GM12878 (cell line): ENCODE data around the gene SEC14L1. TPM values are rescaled to one million over a fixed set of nuclear protein-coding genes. Genes with fewer than 3 reads are reported as not detected.

Experiments
- ATAC-seq: fragments of 200-7000 bp; cut with Tn5 transposase; 3 replicates; pipeline ENCODE4 v1.9.1; 2020; ENCODE audit warnings: mild to moderate bottlenecking, moderate library complexity
- BruUV-seq: library from RNA; stranded (reverse); fragments of 400-500 nt; replicated peaks from 2 replicates; lab custom pipeline; 2021; lab: Mats Ljungman, UMichigan
- CTCF ChIA-PET: fragments of 300-600 bp; sonication (Branson Sonifier 250); formaldehyde crosslinking; extraction: SDS; loops from one replicate; lab custom pipeline; 2021; ENCODE audit warnings: inconsistent platforms; lab: Yijun Ruan, JAX
- POLR2A ChIA-PET: fragments of 350-600 bp; formaldehyde crosslinking; extraction: SDS; loops from one replicate; lab custom pipeline; 2021; ENCODE audit warnings: inconsistent platforms; lab: Charles Lee
- RAD21 ChIA-PET: fragments of 300-600 bp; sonication (Branson Sonifier 250); formaldehyde crosslinking; loops from one replicate; lab custom pipeline; 2023; ENCODE audit warnings: antibody characterized with exemption; ENCODE audit not compliant: unreplicated experiment; lab: Charles Lee
- SMC1A ChIA-PET: fragments of 300-600 bp; sonication (Branson Sonifier 250); formaldehyde crosslinking; loops from one replicate; lab custom pipeline; 2023; ENCODE audit not compliant: unreplicated experiment, uncharacterized antibody; lab: Charles Lee
- DNase-seq: peaks from one replicate; pipeline ENCODE4 v3.0.0-alpha.2; 2011; ENCODE audit warnings: low read depth, low spot score
- FAIRE-seq: peaks from 3 replicates; lab custom pipeline; 2011; peaks lifted over from hg19 to GRCh38; lab: Jason Lieb, UNC
- H2AFZ ChIP-seq: 2 replicates; pipeline ENCODE4 v1.6.0; 2011; ENCODE audit warnings: low read depth, low read length, control low read depth; ENCODE audit not compliant: control insufficient read depth
- H3K27ac ChIP-seq: 2 replicates; pipeline ENCODE4 v1.5.1; 2011; ENCODE audit warnings: control low read depth; ENCODE audit not compliant: control insufficient read depth, insufficient read depth
- H3K27me3 ChIP-seq, 2 experiments: replicated peaks in 1 of 2; 2 replicates each; pipeline versions ENCODE4 v1.6.0 to v1.6.1; 2011; ENCODE audit warnings: low read length in 1 of 2; ENCODE audit not compliant: control insufficient read depth in 2 of 2, insufficient read depth in 2 of 2
- H3K36me3 ChIP-seq, 2 experiments: 2 replicates each; pipeline ENCODE4 v1.5.1; 2011; ENCODE audit warnings: low read length in 1 of 2; ENCODE audit not compliant: control insufficient read depth in 2 of 2, insufficient read depth in 2 of 2
- H3K4me1 ChIP-seq: 2 replicates; pipeline ENCODE4 v1.6.1; 2011; ENCODE audit warnings: mild to moderate bottlenecking, low read length, moderate library complexity, mixed read lengths; ENCODE audit not compliant: control insufficient read depth, insufficient read depth
- H3K4me2 ChIP-seq: 2 replicates; pipeline ENCODE4 v1.6.0; 2011; ENCODE audit warnings: control low read depth; ENCODE audit not compliant: control insufficient read depth, insufficient read depth
- H3K4me3 ChIP-seq: fragments of 200-600 bp; sonication (generic); 2 replicates; pipeline ENCODE4 v1.5.1; 2016
- H3K79me2 ChIP-seq: 2 replicates; pipeline ENCODE4 v1.6.0; 2011; ENCODE audit warnings: low read length; ENCODE audit not compliant: control insufficient read depth, insufficient read depth
- H3K9ac ChIP-seq: 2 replicates; pipeline ENCODE4 v1.8.0; 2011; ENCODE audit warnings: low read length, control low read depth, mixed read lengths; ENCODE audit not compliant: control insufficient read depth, insufficient read depth
- H3K9me3 ChIP-seq: replicated peaks from 3 replicates; pipeline ENCODE4 v1.5.1; 2011; ENCODE audit warnings: mild to moderate bottlenecking, low read length; ENCODE audit not compliant: control insufficient read depth, insufficient read depth
- H4K20me1 ChIP-seq: 2 replicates; pipeline ENCODE4 v1.6.0; 2011; ENCODE audit not compliant: control insufficient read depth, insufficient read depth
- CBX5 ChIP-seq: sonication (generic); IDR thresholded peaks from 2 replicates; pipeline ENCODE4 v1.6.1; 2016; ENCODE audit warnings: low read depth, moderate library complexity, mild to moderate bottlenecking, inconsistent platforms
- CTCF ChIP-seq, 3 experiments: IDR thresholded peaks in 2 of 3; conservative IDR thresholded peaks in 1 of 3; 2 replicates each; pipeline ENCODE4 v1.5.1; 2011; ENCODE audit warnings: low read depth in 3 of 3, low read length in 3 of 3, mild to moderate bottlenecking in 3 of 3, control low read depth in 2 of 3, moderate library complexity in 2 of 3, inconsistent platforms in 1 of 3, mixed read lengths in 1 of 3; ENCODE audit not compliant: control insufficient read depth in 2 of 3, insufficient read depth in 1 of 3; ENCODE audit errors: extremely low read depth in 1 of 3
- ESRRA ChIP-seq: IDR thresholded peaks from 2 replicates; pipeline ENCODE4 v1.6.1; 2012; ENCODE audit warnings: mild to moderate bottlenecking, low read length, improper control_type of control experiment
- NFYA ChIP-seq: IDR thresholded peaks from 2 replicates; pipeline ENCODE4 v1.6.1; 2011; ENCODE audit warnings: low read depth, mild to moderate bottlenecking, low read length, improper control_type of control experiment, borderline replicate concordance
- POLR2A ChIP-seq: IDR thresholded peaks from 2 replicates; pipeline ENCODE4 v1.6.1; 2011; ENCODE audit warnings: low read depth, mild to moderate bottlenecking, low read length
- RAD51 ChIP-seq: fragments of 450-650 bp; IDR thresholded peaks from 2 replicates; pipeline ENCODE4 v1.6.1; 2016; ENCODE audit warnings: moderate library complexity, mild to moderate bottlenecking, inconsistent platforms
- RELA ChIP-seq: fragments of 450-650 bp; IDR thresholded peaks from 2 replicates; pipeline ENCODE4 v1.8.0; 2014; ENCODE audit warnings: borderline replicate concordance; ENCODE audit not compliant: partially characterized antibody
- RELB ChIP-seq: fragments of 450-650 bp; IDR thresholded peaks from 2 replicates; pipeline ENCODE4 v1.6.1; 2017; ENCODE audit warnings: low read depth, mild to moderate bottlenecking, moderate library complexity
- SP1 ChIP-seq: IDR thresholded peaks from one replicate; pipeline ENCODE4 v1.6.1; 2011; ENCODE audit warnings: low read depth, low read length
- SREBF2 ChIP-seq: IDR thresholded peaks from 2 replicates; pipeline ENCODE4 v1.6.1; 2012; ENCODE audit warnings: mild to moderate bottlenecking, low read length
- SUZ12 ChIP-seq: fragments of 200-600 bp; sonication (generic); IDR thresholded peaks from one replicate; pipeline ENCODE4 v1.6.1; 2018; ENCODE audit warnings: antibody characterized with exemption, mild to moderate bottlenecking; ENCODE audit not compliant: unreplicated experiment
- TCF12 ChIP-seq: IDR thresholded peaks from 2 replicates; pipeline ENCODE4 v1.6.1; 2011; ENCODE audit warnings: low read depth, mild to moderate bottlenecking, low read length
- TCF7 ChIP-seq: IDR thresholded peaks from 2 replicates; pipeline ENCODE4 v1.6.1; 2014; ENCODE audit warnings: antibody characterized with exemption, borderline replicate concordance
- ZBED1 ChIP-seq: IDR thresholded peaks from 2 replicates; pipeline ENCODE4 v1.6.1; 2016; ENCODE audit warnings: borderline replicate concordance
- ZZZ3 ChIP-seq: IDR thresholded peaks from 2 replicates; pipeline ENCODE4 v1.6.1; 2011; ENCODE audit warnings: low read depth; ENCODE audit not compliant: control insufficient read depth, insufficient read length
- WGBS: methylation state at CpG from one replicate; pipeline ENCODE4 v1.1.6; 2016; ENCODE audit warnings: low lambda C conversion rate; ENCODE audit not compliant: insufficient replicate concordance, insufficient coverage; ENCODE audit errors: missing lambda C conversion rate; 5-methylcytosine and 5-hydroxymethylcytosine counted together
- in situ Hi-C: fragments of 300-500 bp; cut with MboI; formaldehyde crosslinking; loops from 9 replicates; pipeline ENCODE4 v1.14.3; 2018; ENCODE audit warnings: mixed read lengths
- intact Hi-C: fragments of 100-400 bp; cut with micrococcal nuclease; formaldehyde crosslinking; loops from one replicate; pipeline ENCODE4 v1.14.2; 2022; ENCODE audit not compliant: unreplicated experiment
- polyA plus RNA-seq, 11 experiments: library from polyadenylated mRNA; depleted of rRNA in 4 of 11; unstranded in 6 of 11; stranded (reverse) in 5 of 11; fragments of >200 nt; fragmentation: Nextera tagmentation in 4 of 11; fragmentation: Illumina TruSeq in 1 of 11; extraction: Ambion mirVana in 4 of 11; extraction: Trizol in 1 of 11; gene quantifications; 1 replicate in 1 of 11; 2 replicates in 10 of 11; pipeline versions ENCODE4 v1.2.1 to v1.2.3, GENCODE V29; 2011 to 2016; ENCODE audit warnings: inconsistent platforms in 2 of 11, missing spikeins in 2 of 11, low read depth in 1 of 11
- total RNA-seq, 4 experiments: library from RNA; depleted of rRNA in 3 of 4; stranded (reverse); fragments of >200 nt in 3 of 4; fragmentation: Illumina TruSeq in 1 of 4; extraction: Trizol in 1 of 4; gene quantifications; 2 replicates each; pipeline versions ENCODE4 v1.2.1 to v1.2.3, GENCODE V29; 2013 to 2021

Gene SEC14L1
- total and polyA plus RNA-seq, 10 of the 15 experiments (the other 5 are each of a cell fraction or from before 2014, with no cell fraction given), result 6.3 to 66.1 (median 33.5) TPM

GRCh38 chr17:77225265-77225664 is 84.5 kb downstream of the SEC14L1 start:
- no peak overlapping the region for H3K4me3 ChIP-seq
- no peak for TF ChIP-seq ESRRA
- TF ChIP-seq CBX5, result 0 out of 2 replicates have a peak, but pooled peaks have one; percentile 86
- TF ChIP-seq, all 136 proteins: peak for 1
- ATAC-seq (no peak), DNase-seq (no peak), FAIRE-seq (no peak)
- ChIA-PET CTCF (no interaction called here), RAD21 (no interaction called here), SMC1A (no interaction called here), POLR2A (no interaction called here)
- Histone ChIP-seq H3K9ac (no peak overlapping the region), H3K27ac (no peak overlapping the region), H3K36me3 (no peaks in the 10 kb centered on the region), H3K4me1 (no peaks in the 10 kb centered on the region), H3K9me3 (peaks cover 11% of the 10 kb centered on the region), H4K20me1 (no peaks in the 10 kb centered on the region), H2AFZ (no peak overlapping the region), H3K79me2 (no peaks in the 10 kb centered on the region), H3K27me3 (no peaks in the 10 kb centered on the region), H3K4me2 (no peak overlapping the region)
- 0% methylated on average over 1 of the region's 1 CpG for WGBS
- intact Hi-C loops (no loop called here), in situ Hi-C loops (no loop called here)
- no TSS peak for BruUV-seq

GRCh38 chr17:77227461-77228240 is 86.9 kb downstream of the SEC14L1 start:
- H3K36me3 ChIP-seq, result no peaks in the 10 kb centered on the region
- H3K4me3 ChIP-seq, result no peak overlapping the region
- no peak overlapping the region for H3K27ac ChIP-seq
- peaks cover 11% of the 10 kb centered on the region for H3K9me3 ChIP-seq
- no peak overlapping the region for H2AFZ ChIP-seq
- FAIRE-seq, result no peak
- no peak overlapping the region for H3K4me2 ChIP-seq
- ChIA-PET RAD21 (no interaction called here), POLR2A (interaction anchor here (0.5 kb wide), 1 partner anchor 88 kb away, joined by 3 read pairs; no protein-coding TSS in a partner anchor), CTCF (no interaction called here), SMC1A (interaction anchor here (0.6 to 1.0 kb wide), 2 partner anchors 16 to 154 kb away, joined by 3 read pairs; no protein-coding TSS in a partner anchor)
- H3K9ac ChIP-seq, result no peak overlapping the region
- no peaks in the 10 kb centered on the region for H3K4me1 ChIP-seq
- DNase-seq, result no peak
- no peaks in the 10 kb centered on the region for H3K79me2 ChIP-seq
- WGBS, result 83% methylated on average over 22 of the region's 23 CpGs
- ATAC-seq, result no peak
- no TSS peak for BruUV-seq
- in situ Hi-C loops, result no loop called here
- no peaks in the 10 kb centered on the region for H4K20me1 ChIP-seq
- H3K27me3 ChIP-seq, result no peaks in the 10 kb centered on the region
- intact Hi-C loops, result no loop called here
- TF ChIP-seq RAD51 (no peak), RELB (no peak), ZBED1 (no peak), SP1 (no peak), TCF7 (no peak), ZZZ3 (no peak), CTCF (IDR thresholded peaks at IDR 0.05 in 2 of 3, conservative IDR thresholded peaks at IDR 0.05 in 1 of 3; ENCODE audit: control insufficient read depth in 2 of 3, extremely low read depth in 1 of 3, insufficient read depth in 1 of 3, low read depth in 3 of 3, low read length in 3 of 3) (no peak), SUZ12 (no peak), TCF12 (no peak), RELA (no peak), POLR2A (no peak), SREBF2 (no peak), NFYA (no peak)
